Measurements from ENCODE around the gene DAAM1.

DNA sequence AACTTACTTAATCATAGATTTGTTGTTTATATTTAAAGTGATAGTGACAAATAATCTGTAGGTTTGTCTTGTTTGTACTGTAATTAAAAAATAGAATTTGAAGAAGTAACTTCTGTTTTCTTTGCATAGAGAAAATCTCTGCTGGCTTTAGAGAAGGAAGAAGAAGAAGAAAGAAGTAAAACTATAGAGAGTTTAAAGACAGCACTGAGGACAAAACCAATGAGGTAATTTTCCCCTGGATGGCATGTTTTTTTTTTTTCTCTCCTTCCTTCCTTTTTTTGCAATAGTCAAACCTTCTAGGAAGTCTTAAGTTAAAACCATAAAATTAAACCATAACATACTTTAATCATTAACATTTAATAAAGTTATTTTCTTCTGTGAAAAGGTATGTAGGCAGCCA is 131.9 kb downstream of the DAAM1 start:
- TF ChIP-seq, protein P1, sequence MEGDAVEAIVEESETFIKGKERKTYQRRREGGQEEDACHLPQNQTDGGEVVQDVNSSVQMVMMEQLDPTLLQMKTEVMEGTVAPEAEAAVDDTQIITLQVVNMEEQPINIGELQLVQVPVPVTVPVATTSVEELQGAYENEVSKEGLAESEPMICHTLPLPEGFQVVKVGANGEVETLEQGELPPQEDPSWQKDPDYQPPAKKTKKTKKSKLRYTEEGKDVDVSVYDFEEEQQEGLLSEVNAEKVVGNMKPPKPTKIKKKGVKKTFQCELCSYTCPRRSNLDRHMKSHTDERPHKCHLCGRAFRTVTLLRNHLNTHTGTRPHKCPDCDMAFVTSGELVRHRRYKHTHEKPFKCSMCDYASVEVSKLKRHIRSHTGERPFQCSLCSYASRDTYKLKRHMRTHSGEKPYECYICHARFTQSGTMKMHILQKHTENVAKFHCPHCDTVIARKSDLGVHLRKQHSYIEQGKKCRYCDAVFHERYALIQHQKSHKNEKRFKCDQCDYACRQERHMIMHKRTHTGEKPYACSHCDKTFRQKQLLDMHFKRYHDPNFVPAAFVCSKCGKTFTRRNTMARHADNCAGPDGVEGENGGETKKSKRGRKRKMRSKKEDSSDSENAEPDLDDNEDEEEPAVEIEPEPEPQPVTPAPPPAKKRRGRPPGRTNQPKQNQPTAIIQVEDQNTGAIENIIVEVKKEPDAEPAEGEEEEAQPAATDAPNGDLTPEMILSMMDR (IDR thresholded peaks at IDR 0.05), result no peak
- TF ChIP-seq EZH2 (IDR thresholded peaks at IDR 0.05; ENCODE audit: borderline replicate concordance, insufficient read depth, low read depth, low read length, poor library complexity, severe bottlenecking), result no peak
